NT2/D1 (cell line): ENCODE results near the gene GP9.

Experiments
- DNase-seq: peaks from one replicate; pipeline ENCODE4 v3.0.0-alpha.2; 2011; ENCODE audit warnings: low read depth, low spot score
- H3K27me3 ChIP-seq: 2 replicates; pipeline ENCODE4 v1.6.0; 2011; ENCODE audit warnings: mild to moderate bottlenecking; ENCODE audit not compliant: insufficient read length, insufficient read depth
- H3K36me3 ChIP-seq: 2 replicates; pipeline ENCODE4 v1.6.1; 2011; ENCODE audit warnings: mild to moderate bottlenecking, low read length, mixed read lengths; ENCODE audit not compliant: insufficient read depth, insufficient read length
- H3K4me1 ChIP-seq: 2 replicates; pipeline ENCODE4 v1.5.1; 2011; ENCODE audit not compliant: insufficient read depth, insufficient read length
- H3K4me3 ChIP-seq: 2 replicates; pipeline ENCODE4 v1.5.1; 2011; ENCODE audit warnings: low read depth; ENCODE audit not compliant: insufficient read length
- H3K9ac ChIP-seq: 2 replicates; pipeline ENCODE4 v1.6.0; 2011; ENCODE audit warnings: low read depth; ENCODE audit not compliant: insufficient read length
- H3K9me3 ChIP-seq: 2 replicates; pipeline ENCODE4 v1.5.1; 2011; ENCODE audit warnings: mild to moderate bottlenecking, low read length; ENCODE audit not compliant: insufficient read depth
- SUZ12 ChIP-seq: IDR thresholded peaks from 2 replicates; pipeline ENCODE4 v1.6.1; 2011; ENCODE audit not compliant: insufficient read length, insufficient read depth; ENCODE audit errors: extremely low read depth
- YY1 ChIP-seq: IDR thresholded peaks from 2 replicates; pipeline ENCODE4 v1.6.1; 2011; ENCODE audit not compliant: insufficient read length, insufficient read depth
- ZNF274 ChIP-seq: IDR thresholded peaks from 2 replicates; pipeline ENCODE4 v1.6.1; 2011; ENCODE audit warnings: mild to moderate bottlenecking, low read depth, low read length

GP9 gene

GRCh38 chr3:129028866-129029265 is 31.7 kb upstream of the GP9 start:
- peaks cover 8% of the 10 kb centered on the region for H3K4me1 ChIP-seq
- H3K9ac ChIP-seq: no peak overlapping the region
- H3K9me3 ChIP-seq: peaks cover 4% of the 10 kb centered on the region; the same call in 1 of the 2 replicates
- TF ChIP-seq SUZ12: no peak
- no peak for TF ChIP-seq ZNF274
- TF ChIP-seq YY1: no peak
- no peak for DNase-seq
- H3K27me3 ChIP-seq: no peaks in the 10 kb centered on the region
- no peak overlapping the region for H3K4me3 ChIP-seq
- H3K36me3 ChIP-seq: no peaks in the 10 kb centered on the region

GRCh38 chr3:129030611-129031010 is 30.0 kb upstream of the GP9 start:
- Histone ChIP-seq H3K9me3 (peaks cover 4% of the 10 kb centered on the region; the same call in 1 of the 2 replicates), H3K36me3 (no peaks in the 10 kb centered on the region), H3K4me3 (no peak overlapping the region), H3K27me3 (no peaks in the 10 kb centered on the region), H3K4me1 (peaks cover 15% of the 10 kb centered on the region), H3K9ac (no peak overlapping the region)
- no peak for DNase-seq
- TF ChIP-seq SUZ12 (no peak), YY1 (no peak), ZNF274 (no peak)

- TF ChIP-seq YY1 (no peak), ZNF274 (no peak)
- Histone ChIP-seq H3K36me3 (no peaks in the 10 kb centered on the region), H3K4me1 (peaks cover 15% of the 10 kb centered on the region), H3K9me3 (peaks cover 4% of the 10 kb centered on the region; the same call in 1 of the 2 replicates), H3K9ac (no peak overlapping the region), H3K4me3 (no peak overlapping the region), H3K27me3 (no peaks in the 10 kb centered on the region)
- no peak for DNase-seq
Measured at GRCh38 chr3:129031476-129032215, 28.9 kb upstream of the GP9 start.

- TF ChIP-seq SUZ12 (no peak), YY1 (no peak), ZNF274 (no peak)
- H3K9me3 ChIP-seq: peaks cover 4% of the 10 kb centered on the region; the same call in 1 of the 2 replicates
Measured at GRCh38 chr3:129032716-129033115, 27.9 kb upstream of the GP9 start.

GRCh38 chr3:129033151-129033550 is 27.4 kb upstream of the GP9 start:
- Histone ChIP-seq H3K36me3 (no peaks in the 10 kb centered on the region), H3K4me1 (peaks cover 15% of the 10 kb centered on the region), H3K9me3 (peaks cover 4% of the 10 kb centered on the region; the same call in 1 of the 2 replicates), H3K4me3 (no peak overlapping the region), H3K9ac (peak overlapping the region; percentile 37), H3K27me3 (no peaks in the 10 kb centered on the region)
- no peak for DNase-seq
- TF ChIP-seq ZNF274: no peak
- TF ChIP-seq YY1: no peak
- TF ChIP-seq SUZ12: no peak

More at GRCh38 chr3:129032716-129033115, 27.9 kb upstream of the GP9 start:
- no peaks in the 10 kb centered on the region for H3K36me3 ChIP-seq
- no peaks in the 10 kb centered on the region for H3K27me3 ChIP-seq
- H3K4me3 ChIP-seq: no peak overlapping the region
- peak overlapping the region; percentile 37 for H3K9ac ChIP-seq
- peaks cover 15% of the 10 kb centered on the region for H3K4me1 ChIP-seq
- DNase-seq: no peak

GRCh38 chr3:129033633-129034321 is 26.8 kb upstream of the GP9 start:
- no peak overlapping the region for H3K9ac ChIP-seq
- H3K27me3 ChIP-seq: no peaks in the 10 kb centered on the region
- no peak for DNase-seq
- peaks cover 4% of the 10 kb centered on the region; the same call in 1 of the 2 replicates for H3K9me3 ChIP-seq
- H3K36me3 ChIP-seq: no peaks in the 10 kb centered on the region
- peaks cover 17% of the 10 kb centered on the region for H3K4me1 ChIP-seq
- no peak overlapping the region for H3K4me3 ChIP-seq
- TF ChIP-seq ZNF274 (no peak), SUZ12 (no peak), YY1 (no peak)

- no peak for DNase-seq
- H3K9ac ChIP-seq: no peak overlapping the region
Measured at GRCh38 chr3:129034642-129035041, 25.9 kb upstream of the GP9 start.

More at GRCh38 chr3:129034642-129035041, 25.9 kb upstream of the GP9 start:
- Histone ChIP-seq H3K4me3 (no peak overlapping the region), H3K4me1 (peaks cover 26% of the 10 kb centered on the region), H3K36me3 (no peaks in the 10 kb centered on the region), H3K9me3 (peaks cover 4% of the 10 kb centered on the region; the same call in 1 of the 2 replicates), H3K27me3 (no peaks in the 10 kb centered on the region)
- TF ChIP-seq YY1: no peak
- no peak for TF ChIP-seq ZNF274
- no peak for TF ChIP-seq SUZ12
